ENCODE measurements around the gene KRT79. TPM values are rescaled to one million over a fixed set of nuclear protein-coding genes. Genes with fewer than 3 reads are reported as not detected.

Gene KRT79
- total RNA-seq, 1 experiment from 2014 or later = not detected

DNA sequence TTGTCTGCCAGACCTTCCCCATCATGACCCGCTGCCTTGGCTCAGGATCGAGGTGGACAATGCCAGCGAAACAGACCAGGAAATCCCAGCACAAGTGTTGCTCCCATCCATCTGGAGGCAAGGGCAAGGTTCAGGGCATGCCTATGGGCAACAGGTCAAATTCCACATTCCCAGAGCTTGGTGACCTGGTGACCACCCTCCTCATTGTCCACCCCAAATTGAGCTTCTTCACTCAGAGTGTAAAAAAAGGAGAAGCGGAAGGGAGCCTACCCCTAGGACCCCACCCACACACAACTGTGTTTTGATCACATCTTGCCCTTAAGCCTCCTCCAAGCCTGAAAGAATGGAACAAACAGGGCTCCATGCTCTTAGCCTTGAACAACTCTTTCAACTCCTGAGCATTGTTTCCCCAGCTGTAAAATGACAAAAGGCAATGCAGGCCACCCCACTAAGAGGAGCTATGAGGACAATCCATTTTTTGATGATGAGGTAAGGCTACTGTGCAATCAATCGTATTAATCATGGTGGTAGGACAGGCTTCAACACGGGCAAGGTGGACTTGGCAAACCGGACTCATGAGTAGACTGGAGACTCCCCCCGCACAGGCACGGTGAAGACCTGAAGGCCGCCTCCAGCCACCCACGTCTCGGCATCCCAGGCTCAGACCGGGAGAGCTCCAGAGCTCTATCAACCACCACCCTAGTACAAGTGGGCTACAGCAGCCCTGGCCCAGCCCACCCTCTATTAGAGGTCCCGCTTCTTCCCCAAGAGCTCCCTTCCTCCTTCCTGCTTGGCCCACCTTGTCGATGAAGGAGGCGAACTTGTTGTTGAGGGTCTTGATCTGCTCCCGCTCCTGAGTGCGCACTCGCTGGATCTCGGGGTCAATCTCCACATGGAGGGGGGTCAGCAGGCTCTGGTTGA, 866 bp downstream of the KRT79 start:
- H3K27ac Mint-ChIP-seq (ENCODE audit: unreplicated experiment) = no peak overlapping the region
- BruUV-seq (replicated peaks) = no TSS peak
- intact Hi-C loops (cut with micrococcal nuclease; ENCODE audit: unreplicated experiment) = no loop called here
- no peak overlapping the region for H3K4me3 Mint-ChIP-seq (ENCODE audit: low read depth, unreplicated experiment)
- no peak for DNase-seq
- H3K4me1 Mint-ChIP-seq (ENCODE audit: low read depth, unreplicated experiment) = peaks cover 22% of the 10 kb centered on the region
- H3K36me3 Mint-ChIP-seq (ENCODE audit: insufficient read depth, unreplicated experiment) = no peaks in the 10 kb centered on the region
- TF ChIP-seq, protein P1, sequence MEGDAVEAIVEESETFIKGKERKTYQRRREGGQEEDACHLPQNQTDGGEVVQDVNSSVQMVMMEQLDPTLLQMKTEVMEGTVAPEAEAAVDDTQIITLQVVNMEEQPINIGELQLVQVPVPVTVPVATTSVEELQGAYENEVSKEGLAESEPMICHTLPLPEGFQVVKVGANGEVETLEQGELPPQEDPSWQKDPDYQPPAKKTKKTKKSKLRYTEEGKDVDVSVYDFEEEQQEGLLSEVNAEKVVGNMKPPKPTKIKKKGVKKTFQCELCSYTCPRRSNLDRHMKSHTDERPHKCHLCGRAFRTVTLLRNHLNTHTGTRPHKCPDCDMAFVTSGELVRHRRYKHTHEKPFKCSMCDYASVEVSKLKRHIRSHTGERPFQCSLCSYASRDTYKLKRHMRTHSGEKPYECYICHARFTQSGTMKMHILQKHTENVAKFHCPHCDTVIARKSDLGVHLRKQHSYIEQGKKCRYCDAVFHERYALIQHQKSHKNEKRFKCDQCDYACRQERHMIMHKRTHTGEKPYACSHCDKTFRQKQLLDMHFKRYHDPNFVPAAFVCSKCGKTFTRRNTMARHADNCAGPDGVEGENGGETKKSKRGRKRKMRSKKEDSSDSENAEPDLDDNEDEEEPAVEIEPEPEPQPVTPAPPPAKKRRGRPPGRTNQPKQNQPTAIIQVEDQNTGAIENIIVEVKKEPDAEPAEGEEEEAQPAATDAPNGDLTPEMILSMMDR (IDR thresholded peaks at IDR 0.05; ENCODE audit: unreplicated experiment) = no peak
- no peaks in the 10 kb centered on the region for H3K27me3 Mint-ChIP-seq (ENCODE audit: unreplicated experiment)
- CTCF ChIA-PET = interaction anchor here (0.6 kb wide), 1 partner anchor 796 kb away, joined by 6 read pairs; no protein-coding TSS in a partner anchor
- H3K9me3 Mint-ChIP-seq (ENCODE audit: low read depth, unreplicated experiment) = no peaks in the 10 kb centered on the region

DNA sequence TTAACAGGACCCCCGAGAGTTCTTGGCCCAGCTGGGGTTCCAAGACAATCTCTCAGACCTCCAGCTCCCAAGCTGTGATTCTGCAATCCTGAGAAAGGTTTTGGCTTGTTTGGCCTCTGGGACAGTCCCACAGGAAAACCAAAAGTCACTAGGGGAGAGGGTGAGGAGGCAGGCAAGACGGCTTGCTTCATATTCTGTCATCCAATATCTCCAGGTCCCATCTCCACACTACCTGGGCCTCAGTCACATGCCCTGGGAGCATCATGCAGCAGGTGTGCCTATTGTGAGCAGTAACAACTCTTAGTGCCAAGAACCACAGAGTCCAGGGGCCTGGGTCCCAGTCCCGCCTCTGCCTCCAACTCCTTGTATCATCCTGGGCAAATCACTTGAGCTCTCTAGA, 1.7 kb downstream of the KRT79 start:
- Mint-ChIP-seq H3K9me3 (ENCODE audit: low read depth, unreplicated experiment) (no peaks in the 10 kb centered on the region), H3K27me3 (ENCODE audit: unreplicated experiment) (no peaks in the 10 kb centered on the region), H3K4me1 (ENCODE audit: low read depth, unreplicated experiment) (peaks cover 20% of the 10 kb centered on the region), H3K4me3 (ENCODE audit: low read depth, unreplicated experiment) (no peak overlapping the region), H3K36me3 (ENCODE audit: insufficient read depth, unreplicated experiment) (no peaks in the 10 kb centered on the region), H3K27ac (ENCODE audit: unreplicated experiment) (no peak overlapping the region)
- intact Hi-C loops (cut with micrococcal nuclease; ENCODE audit: unreplicated experiment) = no loop called here
- DNase-seq = no peak
- CTCF ChIA-PET = no interaction called here
- TF ChIP-seq, protein P1 (IDR thresholded peaks at IDR 0.05; ENCODE audit: unreplicated experiment) = no peak
- no TSS peak for BruUV-seq (replicated peaks)

DNA sequence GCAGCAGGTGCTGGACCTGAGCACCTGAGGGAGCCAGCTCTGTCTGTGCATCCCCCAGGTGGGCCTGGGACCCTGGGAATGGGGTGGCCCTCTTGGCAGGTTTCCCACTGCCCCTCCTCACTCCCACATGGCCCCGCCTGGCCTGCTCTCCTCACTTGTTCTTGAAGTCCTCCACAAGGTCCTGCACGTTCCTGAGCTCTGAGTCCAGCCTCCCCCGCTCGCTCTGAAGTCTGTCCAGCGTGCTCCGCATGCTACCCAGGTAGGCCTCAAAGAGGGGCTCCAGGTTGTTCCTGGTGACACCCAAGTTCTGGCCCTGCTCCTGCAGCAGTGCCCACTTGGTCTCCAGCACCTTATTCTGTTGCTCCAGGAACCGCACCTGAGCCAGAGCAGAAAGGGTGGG, 2.9 kb downstream of the KRT79 start:
- Mint-ChIP-seq H3K4me3 (ENCODE audit: low read depth, unreplicated experiment) (no peak overlapping the region), H3K27ac (ENCODE audit: unreplicated experiment) (no peak overlapping the region), H3K4me1 (ENCODE audit: low read depth, unreplicated experiment) (peaks cover 8% of the 10 kb centered on the region), H3K9me3 (ENCODE audit: low read depth, unreplicated experiment) (no peaks in the 10 kb centered on the region), H3K27me3 (ENCODE audit: unreplicated experiment) (no peaks in the 10 kb centered on the region), H3K36me3 (ENCODE audit: insufficient read depth, unreplicated experiment) (no peaks in the 10 kb centered on the region)
- no TSS peak for BruUV-seq (replicated peaks)
- intact Hi-C loops (cut with micrococcal nuclease; ENCODE audit: unreplicated experiment) = no loop called here
- CTCF ChIA-PET = no interaction called here
- TF ChIP-seq, protein P1 (IDR thresholded peaks at IDR 0.05; ENCODE audit: unreplicated experiment) = no peak
- DNase-seq = no peak

DNA sequence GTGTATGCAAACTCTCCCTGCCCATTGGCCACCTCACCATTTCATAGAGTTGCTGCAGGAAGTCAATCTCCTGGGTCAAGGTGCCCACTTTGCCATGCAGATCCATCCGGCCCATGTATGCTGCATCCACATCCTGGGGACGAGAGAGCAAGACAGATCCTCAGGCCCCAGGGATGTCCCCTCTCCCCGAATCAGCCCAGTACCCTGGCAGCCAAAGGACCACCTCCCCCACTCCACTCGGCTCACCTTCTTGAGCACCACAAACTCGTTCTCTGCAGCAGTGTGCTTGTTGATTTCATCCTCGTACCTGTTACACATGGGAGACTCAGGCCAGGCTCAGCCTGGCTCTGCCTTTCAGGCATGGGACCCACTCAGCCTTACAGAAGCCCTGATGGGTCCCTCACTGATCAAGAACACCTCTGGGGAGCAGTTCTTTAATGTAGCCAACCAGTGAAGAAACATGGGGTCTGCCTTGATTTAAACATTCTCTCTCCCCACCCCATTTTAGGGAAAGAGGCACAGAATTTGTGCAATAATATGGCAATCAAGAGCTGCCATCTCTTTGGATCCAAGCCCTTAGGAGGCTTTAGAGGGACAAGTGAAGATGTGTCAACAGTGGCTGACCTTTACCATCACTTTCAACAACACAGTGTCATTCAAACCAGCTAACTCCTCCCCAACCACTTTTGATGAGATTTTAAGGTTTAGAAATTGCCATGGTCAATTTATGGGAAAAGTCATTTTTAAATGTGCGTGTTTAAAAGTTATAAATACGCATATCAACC, 3.9 kb downstream of the KRT79 start:
- no peak for DNase-seq
- CTCF ChIA-PET = interaction anchor here (0.7 kb wide), 1 partner anchor 163 kb away, joined by 3 read pairs; no protein-coding TSS in a partner anchor
- no peak overlapping the region for H3K4me3 Mint-ChIP-seq (ENCODE audit: low read depth, unreplicated experiment)
- no peaks in the 10 kb centered on the region for H3K27me3 Mint-ChIP-seq (ENCODE audit: unreplicated experiment)
- BruUV-seq (replicated peaks) = no TSS peak
- no peaks in the 10 kb centered on the region for H3K9me3 Mint-ChIP-seq (ENCODE audit: low read depth, unreplicated experiment)
- H3K36me3 Mint-ChIP-seq (ENCODE audit: insufficient read depth, unreplicated experiment) = no peaks in the 10 kb centered on the region
- no peak overlapping the region for H3K27ac Mint-ChIP-seq (ENCODE audit: unreplicated experiment)
- H3K4me1 Mint-ChIP-seq (ENCODE audit: low read depth, unreplicated experiment) = no peaks in the 10 kb centered on the region
- TF ChIP-seq, protein P1 (IDR thresholded peaks at IDR 0.05; ENCODE audit: unreplicated experiment) = no peak
- intact Hi-C loops (cut with micrococcal nuclease; ENCODE audit: unreplicated experiment) = no loop called here
